Stimulated activated CD4-positive, alpha-beta T cell treated with anti-CD3 and anti-CD28 coated beads, Interleukin-12 subunit alpha, Interleukin-12 subunit beta, amount 100 ng/mL, for 4 hours (primary cell): Measurements from ENCODE around the gene REX1BD.
A peak's percentile ranks its signal among the peaks of the same experiment; 100 is the strongest.
"Not testable (repeated sequence)": the region's sequence is repeated elsewhere in the genome, so short reads cannot be mapped to it uniquely, and the experiment has no call there.

Source experiments
- DNase-seq: peaks from one replicate; pipeline ENCODE4 v3.0.0-alpha.2; 2020

REX1BD gene

DNA sequence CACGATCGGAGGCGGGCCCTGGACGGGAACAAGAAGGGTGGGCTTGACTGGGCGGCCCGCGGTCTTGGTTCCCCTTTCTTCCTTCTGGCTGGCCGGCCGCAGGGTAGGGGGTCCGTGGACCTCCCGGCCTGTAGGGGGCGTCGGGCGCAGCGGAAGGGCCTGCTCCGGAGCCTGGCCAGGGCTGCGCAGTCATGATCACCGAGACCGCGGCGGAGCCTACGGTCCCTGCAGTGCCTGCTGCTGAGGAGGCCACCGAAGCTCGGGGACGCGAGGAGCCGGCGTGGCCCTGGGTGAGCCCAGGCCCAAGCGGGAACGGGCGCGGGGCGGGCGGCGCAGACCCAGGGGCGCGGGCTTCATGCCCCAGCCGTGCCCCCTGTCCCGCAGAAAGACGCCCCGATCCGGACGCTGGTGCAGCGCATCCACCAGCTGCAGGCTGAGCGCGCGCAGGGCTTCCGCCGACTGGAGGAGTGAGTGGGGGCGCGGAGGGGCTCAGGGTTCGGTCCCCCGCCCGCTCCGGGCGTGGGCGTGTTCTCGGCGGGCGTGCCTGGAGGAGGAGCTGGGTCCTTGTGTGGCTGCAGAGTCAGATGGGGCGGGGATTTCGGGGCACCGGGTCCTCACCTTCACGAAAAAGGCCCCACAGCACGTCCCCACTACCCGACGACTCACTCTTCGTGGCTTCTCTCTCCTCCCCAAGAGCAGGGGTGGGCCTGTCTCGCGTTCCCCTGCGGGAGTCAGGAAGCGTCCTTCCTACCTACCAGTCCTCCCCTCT lies at the start of gene REX1BD:
Gene REX1BD, plus strand, starts transcription at position 188 of the 769 bp plus-strand sequence. Its CDS starts 4 bp downstream, at position 192.
- DNase-seq, result peak; percentile 91

- no peak for DNase-seq
These were observed 49.2 kb upstream of the REX1BD start for GRCh38 chr19:18539372-18539771.

GRCh38 chr19:18540200-18540599 lies 48.4 kb upstream of the REX1BD start:
- DNase-seq, result not testable (repeated sequence)

DNA sequence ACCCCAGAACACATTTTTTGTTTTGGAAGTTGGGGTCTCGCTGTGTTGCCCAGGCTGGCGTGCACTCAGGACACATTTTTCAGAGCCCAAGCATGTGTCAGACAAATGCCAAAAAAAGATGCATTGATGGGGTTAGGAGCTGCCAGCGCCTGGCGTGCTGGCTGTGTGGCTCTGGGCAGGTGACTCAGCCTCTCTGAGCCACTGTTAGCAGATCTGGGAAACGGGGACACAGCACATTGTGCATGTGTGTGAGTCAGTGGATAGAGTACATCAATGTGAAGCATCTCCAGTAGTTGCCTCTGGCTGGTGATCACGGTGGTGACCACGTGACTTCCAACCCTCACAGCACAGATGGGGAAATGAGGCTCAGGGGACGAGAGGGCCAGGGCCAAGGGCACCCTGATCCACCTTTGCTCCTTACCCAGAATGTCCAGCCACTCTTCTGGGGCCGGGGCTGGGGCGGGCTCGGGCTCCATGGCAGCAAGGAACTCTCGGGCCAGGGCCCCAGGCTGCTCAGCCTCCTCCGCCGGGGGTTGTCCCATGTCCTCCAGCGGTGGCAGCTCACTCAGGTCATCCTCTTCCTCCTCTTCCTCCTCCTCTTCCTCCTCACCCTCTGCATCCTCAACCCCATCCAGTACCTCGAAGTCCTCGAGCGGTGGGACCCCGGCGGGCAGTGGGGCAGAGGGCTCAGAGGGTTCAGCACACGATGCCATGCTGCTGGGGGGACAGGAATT lies 47.2 kb upstream of the REX1BD start:
- no peak for DNase-seq

GRCh38 chr19:18541992-18542940 lies 46.3 kb upstream of the REX1BD start:
- DNase-seq, result no peak

DNA sequence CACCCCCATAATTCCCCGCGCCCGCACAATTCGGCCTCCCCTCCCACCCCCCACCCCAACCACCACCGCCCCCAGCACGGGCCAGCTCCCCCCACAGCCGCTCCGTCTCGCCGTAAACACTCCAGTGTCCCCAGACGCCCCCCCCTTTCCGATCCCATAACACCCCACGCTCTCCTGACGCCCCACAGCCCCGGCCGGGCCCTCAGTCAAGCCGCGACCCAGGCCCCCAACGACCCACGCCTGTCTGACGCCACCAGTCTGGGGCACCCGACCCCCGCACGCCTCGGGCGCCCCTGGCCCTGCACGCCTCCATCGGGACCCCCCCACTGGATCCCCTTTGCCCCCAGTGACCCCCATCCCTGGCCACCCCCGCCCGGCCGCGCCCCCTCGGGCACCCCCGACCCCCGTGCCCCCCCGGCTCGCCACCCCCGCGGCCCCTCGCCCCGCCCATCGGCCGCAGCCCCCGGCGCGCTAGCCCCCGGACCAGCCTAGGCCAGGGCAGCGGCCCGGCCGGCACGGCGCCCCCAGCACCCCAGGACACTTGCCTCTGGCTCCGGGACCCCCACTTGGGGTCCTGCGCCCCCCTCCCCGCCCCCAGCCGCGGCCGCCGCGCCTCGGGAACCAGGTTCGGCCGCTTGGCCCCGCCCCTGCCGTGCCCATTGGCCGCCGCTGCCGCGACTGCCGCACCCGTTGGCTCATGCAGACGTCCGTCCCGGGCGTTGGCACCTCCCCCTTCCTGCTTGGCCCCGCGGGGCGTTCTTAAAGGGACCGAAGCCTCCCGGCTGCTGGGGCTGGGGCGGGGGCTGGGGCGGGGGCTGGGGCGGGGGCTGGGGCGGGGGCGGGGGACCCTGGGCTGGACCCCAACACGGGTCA lies 45.4 kb upstream of the REX1BD start, which contains the start of gene FKBP8:
Gene FKBP8, minus strand, starts transcription at position 633 of the 873 bp plus-strand sequence. CDS start 1,603 bp downstream, outside the sequence.
- peak; percentile 96 for DNase-seq

- DNase-seq, result peak; percentile 55
These were observed 44.7 kb upstream of the REX1BD start for GRCh38 chr19:18543814-18544475.

- no peak for DNase-seq
These were observed 37.0 kb upstream of the REX1BD start for GRCh38 chr19:18551631-18552030.

GRCh38 chr19:18557411-18558201 lies 31.0 kb upstream of the REX1BD start, which contains the start of gene KXD1:
KXD1 (plus strand) TSS chr19:18557870; CDS start chr19:18562057, 4,187 bp downstream.
- DNase-seq, result peak; percentile 94

DNA sequence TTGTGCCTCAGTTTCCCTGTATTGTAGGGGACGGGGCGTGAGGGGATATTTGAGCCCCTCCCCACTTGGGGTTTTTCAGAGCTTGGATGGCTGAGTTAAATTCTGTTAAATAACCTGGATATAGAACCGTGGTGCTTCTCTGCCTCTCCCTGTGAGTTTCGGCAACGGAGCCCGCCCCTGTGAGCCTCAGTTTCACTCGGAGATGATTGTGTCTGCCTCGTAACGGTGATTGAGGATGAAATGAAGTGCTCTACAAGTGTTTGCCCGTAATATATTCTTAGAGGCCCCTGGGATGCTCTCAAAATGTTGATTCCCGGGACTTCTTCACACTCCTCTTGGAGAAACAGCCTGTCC lies 30.4 kb upstream of the REX1BD start:
- no peak for DNase-seq

DNA sequence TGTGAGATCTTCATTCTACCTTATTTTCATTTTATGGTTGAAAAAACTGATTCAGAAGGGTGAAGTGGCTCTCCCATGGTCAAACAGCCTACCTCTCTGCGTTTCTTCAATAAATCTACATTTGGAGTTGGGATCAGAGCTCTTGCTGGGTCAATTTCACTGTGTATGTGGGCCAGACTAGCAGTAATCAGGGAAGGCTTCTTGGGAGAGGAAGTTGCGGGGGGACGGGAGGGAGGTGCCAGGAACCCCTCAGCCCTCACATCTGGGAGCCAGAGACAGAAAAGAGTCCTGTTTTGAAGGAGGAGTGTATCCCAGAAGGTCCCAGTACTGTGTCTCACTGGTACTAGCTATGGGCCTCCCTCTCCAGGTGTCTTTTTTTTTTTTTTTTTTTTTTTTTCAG lies 30.0 kb upstream of the REX1BD start:
- DNase-seq, result no peak

- no peak for DNase-seq
These were observed 28.9 kb upstream of the REX1BD start for GRCh38 chr19:18559685-18560084.

- DNase-seq, result no peak
These were observed 26.5 kb upstream of the REX1BD start for GRCh38 chr19:18562086-18562485.

DNA sequence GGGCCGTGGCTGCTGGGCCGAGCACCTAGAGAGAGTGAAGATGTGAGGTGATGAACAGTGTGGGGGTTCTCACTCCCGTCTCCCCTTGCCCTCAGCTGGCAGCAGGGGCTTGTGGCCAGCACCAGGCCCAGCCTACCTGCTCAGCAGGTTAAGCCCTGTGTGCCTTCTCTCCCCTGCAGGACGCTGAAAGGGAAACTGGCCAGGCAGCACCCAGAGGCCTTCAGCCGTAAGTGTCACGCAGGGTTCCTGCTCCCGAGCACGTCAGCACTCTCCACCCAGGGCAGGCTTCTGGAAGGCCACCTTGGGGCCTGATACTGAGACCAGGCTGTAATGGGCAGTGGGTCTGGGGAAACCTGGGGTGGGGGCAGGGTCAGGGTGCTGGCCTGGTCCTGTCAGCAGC lies 21.6 kb upstream of the REX1BD start:
- no peak for DNase-seq

GRCh38 chr19:18568367-18568766 lies 20.2 kb upstream of the REX1BD start:
- no peak for DNase-seq

GRCh38 chr19:18571564-18572344 lies 16.8 kb upstream of the REX1BD start, which contains the start of gene UBA52:
UBA52 (plus strand) TSS chr19:18571857; CDS start chr19:18573301, 1,444 bp downstream.
- DNase-seq, result peak; percentile 99

GRCh38 chr19:18574691-18575291 lies 13.8 kb upstream of the REX1BD start:
- no peak for DNase-seq

DNA sequence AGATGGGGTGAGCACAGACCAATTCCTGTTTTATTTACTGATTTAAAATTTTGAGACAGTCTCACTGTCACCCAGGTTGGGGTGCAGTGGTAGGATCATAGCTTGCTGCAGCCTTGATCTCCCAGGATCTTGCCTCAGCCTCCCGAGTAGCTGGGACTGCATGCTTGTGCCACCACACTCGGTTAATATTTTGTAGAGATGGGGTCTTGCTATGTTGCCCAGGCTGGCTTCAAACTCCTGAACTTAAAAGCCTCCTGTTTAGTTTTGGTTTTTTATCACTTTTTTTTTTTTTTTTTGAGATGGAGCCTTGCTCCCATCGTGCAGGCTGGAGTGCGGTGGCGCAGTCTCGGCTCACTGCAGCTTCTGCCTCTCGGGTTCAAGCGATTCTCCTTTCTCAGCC lies 12.2 kb upstream of the REX1BD start:
- no peak for DNase-seq

DNA sequence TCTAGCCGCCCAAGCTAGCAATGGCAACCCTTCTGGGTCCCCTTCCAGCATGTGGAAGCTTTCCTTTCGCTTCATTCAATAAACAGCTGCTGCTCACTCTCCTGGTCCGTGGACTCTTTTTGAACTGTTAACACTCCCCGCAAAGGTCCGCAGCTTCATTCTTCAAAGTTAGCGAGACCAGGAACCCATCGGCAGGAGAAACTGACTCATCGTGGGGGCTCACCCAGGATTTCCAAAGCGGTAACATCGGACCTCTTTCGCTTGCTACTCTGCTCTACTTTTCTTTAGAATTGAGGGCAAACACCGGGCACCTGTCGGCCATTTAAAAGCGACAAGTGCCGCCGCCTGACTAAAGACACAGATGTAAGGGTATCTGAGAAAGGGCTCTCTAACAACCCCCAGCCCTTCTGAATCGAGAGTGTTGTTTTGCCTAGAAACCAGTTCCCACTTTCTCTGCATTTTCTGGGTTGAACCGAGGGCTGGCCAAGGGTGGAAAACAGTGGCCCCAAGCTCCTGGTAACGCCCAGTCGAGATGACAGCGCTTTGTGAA lies 11.2 kb upstream of the REX1BD start:
- no peak for DNase-seq
